H7 (cell line): ENCODE results near the gene ART4. TPM values are rescaled to one million over a fixed set of nuclear protein-coding genes. Genes with fewer than 3 reads are reported as not detected.

ENCODE experiments used
- DNase-seq: peaks from one replicate; pipeline ENCODE4 v3.0.0; 2012
- H3K27me3 ChIP-seq: 2 replicates; pipeline ENCODE4 v1.6.0; 2011; ENCODE audit warnings: mild to moderate bottlenecking, low read length; ENCODE audit not compliant: control insufficient read depth, insufficient read depth
- H3K36me3 ChIP-seq: replicated peaks from 2 replicates; pipeline ENCODE4 v1.5.1; 2011; ENCODE audit warnings: low read length; ENCODE audit not compliant: control insufficient read depth, insufficient read depth
- H3K4me3 ChIP-seq: 2 replicates; pipeline ENCODE4 v1.5.1; 2011; ENCODE audit warnings: low read depth, mild to moderate bottlenecking, control low read depth, low read length, moderate library complexity; ENCODE audit not compliant: insufficient read depth
- total RNA-seq: library from RNA; depleted of rRNA; stranded (reverse); fragments of >200 nt; shearing (Covaris generic); gene quantifications from 2 replicates; pipeline ENCODE4 v1.2.3, GENCODE V29; 2014; rRNA removed

Gene ART4
- total RNA-seq: not detected in 2 replicates

GRCh38 chr12:14843425-14843887 is at the start of gene ART4:
Gene ART4, minus strand, starts transcription at chr12:14843526. Its CDS starts 413 bp downstream, at chr12:14843113.
- DNase-seq: no peak
- H3K4me3 ChIP-seq: no peak within 1 kb of the TSS
- H3K27me3 ChIP-seq: no peaks in the 10 kb centered on the region
- no peaks in the 10 kb centered on the region for H3K36me3 ChIP-seq

- H3K4me3 ChIP-seq: no peak overlapping the region
- H3K27me3 ChIP-seq: no peaks in the 10 kb centered on the region
Observed at GRCh38 chr12:14892726-14893505, 49.6 kb upstream of the ART4 start.

GRCh38 chr12:14890701-14891100 is 47.4 kb upstream of the ART4 start:
- no peaks in the 10 kb centered on the region for H3K27me3 ChIP-seq
- no peaks in the 10 kb centered on the region for H3K36me3 ChIP-seq
- no peak overlapping the region for H3K4me3 ChIP-seq
- no peak for DNase-seq

More at GRCh38 chr12:14892726-14893505, 49.6 kb upstream of the ART4 start:
- H3K36me3 ChIP-seq: no peaks in the 10 kb centered on the region
- DNase-seq: no peak

GRCh38 chr12:14886271-14886670 is 42.9 kb upstream of the ART4 start:
- DNase-seq: no peak
- H3K27me3 ChIP-seq: no peaks in the 10 kb centered on the region
- H3K36me3 ChIP-seq: no peaks in the 10 kb centered on the region
- no peak overlapping the region for H3K4me3 ChIP-seq

GRCh38 chr12:14885718-14886221 is 42.4 kb upstream of the ART4 start, which contains the start of gene MGP:
Gene MGP, minus strand, starts transcription at chr12:14885854. Its CDS starts 63 bp downstream, at chr12:14885791.
- no peaks in the 10 kb centered on the region for H3K36me3 ChIP-seq
- H3K27me3 ChIP-seq: no peaks in the 10 kb centered on the region
- H3K4me3 ChIP-seq: no peak within 1 kb of the TSS
- no peak for DNase-seq

- H3K27me3 ChIP-seq: no peaks in the 10 kb centered on the region
- DNase-seq: no peak
- no peaks in the 10 kb centered on the region for H3K36me3 ChIP-seq
- no peak overlapping the region for H3K4me3 ChIP-seq
Observed at GRCh38 chr12:14884458-14884878, 41.1 kb upstream of the ART4 start.

- no peak for DNase-seq
- no peaks in the 10 kb centered on the region for H3K36me3 ChIP-seq
- H3K4me3 ChIP-seq: no peak overlapping the region
- H3K27me3 ChIP-seq: no peaks in the 10 kb centered on the region
Observed at GRCh38 chr12:14883686-14884085, 40.4 kb upstream of the ART4 start.

- Histone ChIP-seq H3K36me3 (no peaks in the 10 kb centered on the region), H3K27me3 (no peaks in the 10 kb centered on the region), H3K4me3 (no peak overlapping the region)
- no peak for DNase-seq
Observed at GRCh38 chr12:14880890-14881453, 37.6 kb upstream of the ART4 start.

- H3K4me3 ChIP-seq: no peak overlapping the region
- H3K36me3 ChIP-seq: no peaks in the 10 kb centered on the region
- H3K27me3 ChIP-seq: no peaks in the 10 kb centered on the region
- no peak for DNase-seq
Observed at GRCh38 chr12:14879222-14879933, 36.1 kb upstream of the ART4 start.

GRCh38 chr12:14878488-14878887 is 35.2 kb upstream of the ART4 start:
- DNase-seq: no peak
- H3K4me3 ChIP-seq: no peak overlapping the region
- no peaks in the 10 kb centered on the region for H3K27me3 ChIP-seq
- H3K36me3 ChIP-seq: no peaks in the 10 kb centered on the region

- Histone ChIP-seq H3K36me3 (no peaks in the 10 kb centered on the region), H3K27me3 (no peaks in the 10 kb centered on the region), H3K4me3 (no peak overlapping the region)
- DNase-seq: no peak
Observed at GRCh38 chr12:14876833-14877232, 33.5 kb upstream of the ART4 start.

- no peaks in the 10 kb centered on the region for H3K36me3 ChIP-seq
- no peak overlapping the region for H3K4me3 ChIP-seq
- DNase-seq: no peak
- no peaks in the 10 kb centered on the region for H3K27me3 ChIP-seq
Observed at GRCh38 chr12:14874882-14875281, 31.6 kb upstream of the ART4 start.

GRCh38 chr12:14873440-14874185 is 30.3 kb upstream of the ART4 start:
- no peak for DNase-seq
- Histone ChIP-seq H3K36me3 (no peaks in the 10 kb centered on the region), H3K27me3 (no peaks in the 10 kb centered on the region), H3K4me3 (no peak overlapping the region)

- Histone ChIP-seq H3K36me3 (no peaks in the 10 kb centered on the region), H3K4me3 (no peak overlapping the region), H3K27me3 (no peaks in the 10 kb centered on the region)
- no peak for DNase-seq
Observed at GRCh38 chr12:14871886-14872285, 28.6 kb upstream of the ART4 start.
